Kidney (tissue), 14 donors: ENCODE data around the gene MAML2. TPM values are rescaled to one million over a fixed set of nuclear protein-coding genes. Genes with fewer than 3 reads are reported as not detected.

Source experiments
- DNase-seq, 5 donors: peaks; one replicate each; pipeline ENCODE4 v3.0.0-alpha.2; 2013 to 2020
- FAIRE-seq: peaks from 2 replicates; lab custom pipeline; 2012; peaks lifted over from hg19 to GRCh38; lab: Jason Lieb, UNC
- H3K27ac ChIP-seq, 2 donors: one replicate each; pipeline ENCODE4 v1.7.0; 2013; ENCODE audit warnings: low read depth in 2 of 2, low read length in 2 of 2, inconsistent platforms in 1 of 2
- H3K27me3 ChIP-seq: one replicate; pipeline ENCODE4 v1.7.1; 2013; ENCODE audit warnings: low read length, inconsistent platforms; ENCODE audit not compliant: control insufficient read depth, insufficient read depth
- H3K36me3 ChIP-seq, 3 donors: one replicate each; pipeline versions ENCODE4 v1.7.0 to v1.7.1; 2013; ENCODE audit warnings: low read length in 3 of 3, control low read depth in 1 of 3, inconsistent platforms in 1 of 3; ENCODE audit not compliant: insufficient read depth in 3 of 3, control insufficient read depth in 2 of 3
- H3K4me1 ChIP-seq, 3 donors: one replicate each; pipeline versions ENCODE4 v1.7.0 to v1.7.1; 2013; ENCODE audit warnings: low read length in 3 of 3, inconsistent platforms in 1 of 3, low read depth in 1 of 3; ENCODE audit not compliant: control insufficient read depth in 2 of 3, insufficient read depth in 2 of 3
- H3K4me3 ChIP-seq, 3 donors: one replicate each; pipeline versions ENCODE4 v1.7.0 to v1.8.1; 2013; ENCODE audit warnings: low read length in 3 of 3, control low read depth in 1 of 3, inconsistent platforms in 1 of 3
- H3K9ac ChIP-seq, 3 donors: one replicate each; pipeline versions ENCODE4 v1.7.0 to v1.7.1; 2013; ENCODE audit warnings: low read length in 3 of 3, control low read depth in 1 of 3, inconsistent platforms in 1 of 3
- H3K9me3 ChIP-seq, 3 donors: one replicate each; pipeline versions ENCODE4 v1.7.0 to v1.7.1; 2013; ENCODE audit warnings: low read length in 3 of 3, control low read depth in 1 of 3, inconsistent platforms in 1 of 3; ENCODE audit not compliant: control insufficient read depth in 2 of 3, insufficient read depth in 1 of 3
- intact Hi-C: fragments of 100-400 bp; cut with DNase I; formaldehyde crosslinking; loops from one replicate; pipeline ENCODE4 v1.11.1; 2022
- polyA plus RNA-seq: library from polyadenylated mRNA; stranded (reverse); fragments of 350-450 nt; fragmentation: Illumina TruSeq; extraction: RNeasy Lipid Tissue Mini Kit (QIAGEN cat#74804); gene quantifications from one replicate; pipeline ENCODE4 v1.2.3, GENCODE V29; 2014; ENCODE audit warnings: low read depth, low replicate concordance; ENCODE audit not compliant: insufficient read depth
- total RNA-seq: library from RNA; stranded (reverse); fragmentation: NEBNext Ultra II Directional; extraction: Animal tissue kit (Norgen Biotek cat#: 25700); gene quantifications from one replicate; pipeline ENCODE4 v1.2.1, GENCODE V29; 2021
- TF ChIP-seq, protein P1 (sequence below): IDR thresholded peaks from 3 replicates; pipeline ENCODE4 v1.5.1; 2012; ENCODE audit warnings: mild to moderate bottlenecking, moderate library complexity, borderline replicate concordance; ENCODE audit not compliant: insufficient read depth; ENCODE audit errors: extremely low read depth
- donor health status: control.
- donor health status: control.
- donor health status: control.
- donor health status: control.
- donor health status: control.
- donor health status: DM: yes; HTN: yes; CAD: no.
- donor health status: Normal renal cell carcinoma (clear cell type).

MAML2 gene
- total and polyA plus RNA-seq, 2 donors from 2014 or later: 4.9 to 32.3 TPM

DNA sequence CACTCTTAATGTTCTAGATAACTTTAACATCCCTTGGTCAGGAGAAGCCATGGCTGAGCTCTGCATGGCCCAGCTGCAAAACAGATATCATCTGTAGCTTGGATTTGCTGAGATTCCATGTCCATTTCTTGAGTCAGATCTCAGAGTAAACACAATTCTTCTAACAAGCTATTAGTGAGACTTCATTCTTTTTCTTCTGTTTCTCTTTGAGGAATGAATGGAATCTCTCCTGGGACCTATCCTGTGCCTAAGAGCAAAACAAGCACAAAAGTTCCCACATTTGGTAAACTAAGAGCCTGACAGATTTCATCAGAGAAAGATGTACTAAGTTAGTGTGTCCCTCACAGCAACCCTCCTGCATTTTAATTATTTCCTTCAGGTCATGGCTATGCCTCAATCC lies 142.8 kb downstream of the MAML2 start:
- Histone ChIP-seq H3K27ac (peak overlapping the region in 1 of 2 donors; percentile 40), H3K4me3 (no peak overlapping the region), H3K9me3 (no peaks in the 10 kb centered on the region), H3K9ac (no peak overlapping the region), H3K4me1 (peaks cover 7 to 18% (median 11%) of the 10 kb centered on the region in 3 donors), H3K36me3 (peaks cover 0 to 2% (median 0%) of the 10 kb centered on the region in 3 donors), H3K27me3 (no peaks in the 10 kb centered on the region)
- intact Hi-C loops: no loop called here
- TF ChIP-seq, protein P1, sequence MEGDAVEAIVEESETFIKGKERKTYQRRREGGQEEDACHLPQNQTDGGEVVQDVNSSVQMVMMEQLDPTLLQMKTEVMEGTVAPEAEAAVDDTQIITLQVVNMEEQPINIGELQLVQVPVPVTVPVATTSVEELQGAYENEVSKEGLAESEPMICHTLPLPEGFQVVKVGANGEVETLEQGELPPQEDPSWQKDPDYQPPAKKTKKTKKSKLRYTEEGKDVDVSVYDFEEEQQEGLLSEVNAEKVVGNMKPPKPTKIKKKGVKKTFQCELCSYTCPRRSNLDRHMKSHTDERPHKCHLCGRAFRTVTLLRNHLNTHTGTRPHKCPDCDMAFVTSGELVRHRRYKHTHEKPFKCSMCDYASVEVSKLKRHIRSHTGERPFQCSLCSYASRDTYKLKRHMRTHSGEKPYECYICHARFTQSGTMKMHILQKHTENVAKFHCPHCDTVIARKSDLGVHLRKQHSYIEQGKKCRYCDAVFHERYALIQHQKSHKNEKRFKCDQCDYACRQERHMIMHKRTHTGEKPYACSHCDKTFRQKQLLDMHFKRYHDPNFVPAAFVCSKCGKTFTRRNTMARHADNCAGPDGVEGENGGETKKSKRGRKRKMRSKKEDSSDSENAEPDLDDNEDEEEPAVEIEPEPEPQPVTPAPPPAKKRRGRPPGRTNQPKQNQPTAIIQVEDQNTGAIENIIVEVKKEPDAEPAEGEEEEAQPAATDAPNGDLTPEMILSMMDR: no peak
- FAIRE-seq (no peak), DNase-seq (peak in 1 of 5 donors; percentile 68)

GRCh38 chr11:96199563-96200025 lies 143.4 kb downstream of the MAML2 start:
- Histone ChIP-seq H3K9me3 (no peaks in the 10 kb centered on the region), H3K4me1 (peaks cover 7 to 24% (median 14%) of the 10 kb centered on the region in 3 donors), H3K4me3 (no peak overlapping the region), H3K36me3 (peaks cover 0 to 2% (median 0%) of the 10 kb centered on the region in 3 donors), H3K9ac (no peak overlapping the region), H3K27me3 (no peaks in the 10 kb centered on the region), H3K27ac (peak overlapping the region in 1 of 2 donors; percentile 40)
- intact Hi-C loops: no loop called here
- no peak for FAIRE-seq
- TF ChIP-seq, protein P1: no peak
- DNase-seq: peak in 1 of 5 donors; percentile 57

DNA sequence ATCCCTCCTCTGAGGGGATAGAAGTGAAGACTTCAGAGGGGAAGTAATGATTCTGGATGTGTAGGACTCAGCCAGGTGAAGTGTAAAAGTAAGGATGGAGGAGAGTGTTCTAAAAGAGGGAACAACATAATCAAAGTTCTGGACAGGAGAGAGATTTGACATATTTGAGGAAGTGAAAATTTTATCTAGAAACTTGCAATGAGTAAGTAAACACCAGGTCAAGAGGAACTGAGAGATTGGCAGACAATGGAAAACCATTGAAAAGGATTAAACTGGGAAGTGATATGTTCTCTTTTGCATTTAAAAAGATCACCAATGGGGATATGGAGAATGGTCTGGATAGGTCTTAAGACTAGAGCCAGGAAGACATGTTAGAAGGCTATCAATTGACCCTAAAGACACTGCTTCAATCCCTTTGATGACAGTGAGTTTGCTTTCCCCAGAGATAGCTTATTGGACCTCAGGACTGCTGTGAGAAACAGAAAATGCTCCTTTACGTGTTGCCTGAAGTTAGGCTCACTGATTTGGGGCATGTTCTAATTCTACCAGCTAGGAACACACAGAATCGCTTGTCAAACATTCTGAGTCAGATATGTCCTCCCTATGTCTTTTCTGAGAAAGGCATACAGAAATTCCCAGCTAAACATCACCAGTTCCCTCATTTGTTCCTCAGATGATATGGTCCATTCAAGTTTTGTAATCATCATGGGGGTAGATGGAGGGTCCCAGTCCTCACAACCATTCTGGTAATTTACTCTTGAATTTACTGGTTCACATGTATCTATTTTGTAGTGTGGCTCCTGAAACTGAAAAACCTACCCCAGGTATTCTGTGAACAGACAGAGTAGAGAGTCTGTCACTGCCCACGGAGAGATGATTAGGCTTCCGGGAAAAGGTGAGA lies 144.9 kb downstream of the MAML2 start:
- no peak for FAIRE-seq
- H3K4me3 ChIP-seq: no peak overlapping the region
- H3K27me3 ChIP-seq: no peaks in the 10 kb centered on the region
- DNase-seq: no peak
- TF ChIP-seq, protein P1: no peak
- no peak overlapping the region for H3K27ac ChIP-seq
- H3K9me3 ChIP-seq: no peaks in the 10 kb centered on the region
- H3K4me1 ChIP-seq: peaks cover 14 to 30% (median 15%) of the 10 kb centered on the region in 3 donors
- intact Hi-C loops: no loop called here
- no peak overlapping the region for H3K9ac ChIP-seq
- H3K36me3 ChIP-seq: peaks cover 0 to 2% (median 0%) of the 10 kb centered on the region in 3 donors
